Thyroid gland (tissue), 4 donors: ENCODE measurements around the gene PAEP. TPM values are rescaled to one million over a fixed set of nuclear protein-coding genes. Genes with fewer than 3 reads are reported as not detected.
"Not testable (repeated sequence)": the region's sequence is repeated elsewhere in the genome, so short reads cannot be mapped to it uniquely, and the experiment has no call there.

Experiments used
- DNase-seq, 2 donors: peaks; one replicate each; pipeline ENCODE4 v3.0.0-alpha.2; 2019
- H3K27ac ChIP-seq, 3 donors: fragments of 200-600 bp; sonication (generic); 1 replicate in 2 of 3; 2 replicates in 1 of 3; pipeline ENCODE4 v1.5.1; 2016 to 2019; ENCODE audit warnings: mild to moderate bottlenecking in 1 of 3, moderate library complexity in 1 of 3
- H3K27me3 ChIP-seq: fragments of 200-600 bp; sonication (generic); one replicate; pipeline ENCODE4 v1.5.1; 2019
- H3K36me3 ChIP-seq, 2 donors: fragments of 200-600 bp; sonication (generic); one replicate each; pipeline ENCODE4 v1.5.1; 2016 to 2019
- H3K4me1 ChIP-seq, 2 donors: fragments of 200-600 bp; sonication (generic); one replicate each; pipeline ENCODE4 v1.5.1; 2017 to 2019
- H3K4me3 ChIP-seq, 3 donors: fragments of 200-600 bp; sonication (generic); replicated peaks in 1 of 3; 1 replicate in 2 of 3; 2 replicates in 1 of 3; pipeline ENCODE4 v1.5.1; 2016; ENCODE audit warnings: mild to moderate bottlenecking in 1 of 3
- H3K9me3 ChIP-seq: fragments of 200-600 bp; sonication (generic); one replicate; pipeline ENCODE4 v1.5.1; 2017
- POLR2A ChIP-seq, 2 donors: fragments of 450-650 bp; IDR thresholded peaks; one replicate each; pipeline ENCODE4 v1.6.1; 2017; ENCODE audit warnings: antibody characterized with exemption in 2 of 2, mild to moderate bottlenecking in 2 of 2, moderate library complexity in 1 of 2
- WGBS, 2 donors: methylation state at CpG; one replicate each; pipeline ENCODE4 v1.1.5; 2017; 5-methylcytosine and 5-hydroxymethylcytosine counted together
- intact Hi-C: fragments of 100-400 bp; cut with DNase I; formaldehyde crosslinking; loops from one replicate; pipeline ENCODE4 v1.15.1; 2023
- total RNA-seq, 4 donors: library from RNA; depleted of rRNA; stranded (reverse); fragments of >200 nt; gene quantifications; one replicate each; pipeline ENCODE4 v1.2.3, GENCODE V29; 2016
- TF ChIP-seq, protein P1 (sequence below), 6 experiments: fragments of 200-600 bp in 3 of 6; fragments of 450-650 bp in 3 of 6; sonication (generic) in 3 of 6; IDR thresholded peaks; one replicate each; pipeline ENCODE4 v1.5.1; 2016 to 2019; ENCODE audit warnings: antibody characterized with exemption in 6 of 6, mild to moderate bottlenecking in 2 of 6, inconsistent platforms in 1 of 6, moderate library complexity in 1 of 6

PAEP gene
- total RNA-seq, 4 donors from 2014 or later = not detected

DNA sequence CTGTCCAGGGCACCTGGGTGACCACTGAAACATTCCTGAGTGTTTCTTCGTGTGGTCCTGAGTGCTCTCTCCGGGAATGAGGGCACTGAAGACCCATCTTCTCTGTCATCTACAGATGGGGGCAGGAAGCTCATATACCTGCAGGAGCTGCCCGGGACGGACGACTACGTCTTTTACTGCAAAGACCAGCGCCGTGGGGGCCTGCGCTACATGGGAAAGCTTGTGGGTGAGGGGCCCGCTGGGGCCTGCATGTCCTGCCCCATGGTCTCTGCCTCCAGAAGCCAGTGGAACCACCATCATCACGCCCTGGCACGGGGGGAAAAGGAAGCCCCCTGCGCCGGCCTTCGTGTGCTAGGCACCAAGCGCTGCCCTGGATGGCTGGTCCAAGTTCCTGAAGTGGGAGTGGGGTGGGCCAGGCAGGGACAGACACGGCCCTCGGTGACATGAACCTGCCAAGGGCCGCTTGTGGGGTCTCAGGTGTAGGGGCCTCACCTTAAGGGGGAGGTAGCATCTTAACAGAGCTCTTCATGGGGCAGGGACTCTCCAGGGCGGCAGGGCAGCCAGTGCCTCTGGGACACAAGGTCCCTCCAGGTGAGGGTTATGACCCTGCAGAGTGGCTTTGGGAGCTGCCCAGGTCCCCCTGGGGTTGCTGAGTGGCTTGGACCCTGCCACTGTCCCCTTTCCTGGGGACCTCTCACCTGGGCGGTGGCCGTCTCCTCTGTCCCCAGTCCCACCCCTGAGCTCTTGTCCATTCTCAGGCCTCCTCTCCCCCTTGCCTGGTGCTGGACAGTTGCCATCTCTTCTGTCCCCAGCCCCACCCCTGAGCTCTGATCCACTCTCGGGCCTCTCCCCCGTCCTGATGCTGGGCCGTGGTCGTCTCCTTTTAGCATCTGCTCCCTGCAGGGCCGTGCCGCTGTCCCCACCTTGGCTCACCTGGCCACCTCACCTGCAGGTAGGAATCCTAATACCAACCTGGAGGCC, 13.5 kb upstream of the PAEP start:
- 78 to 79% methylated on average over 23 to 27 of the region's 28 CpGs for whole genome bisulfite sequencing, 2 donors
- H3K4me1 ChIP-seq = no peaks in the 10 kb centered on the region
- intact Hi-C loops = no loop called here

DNA sequence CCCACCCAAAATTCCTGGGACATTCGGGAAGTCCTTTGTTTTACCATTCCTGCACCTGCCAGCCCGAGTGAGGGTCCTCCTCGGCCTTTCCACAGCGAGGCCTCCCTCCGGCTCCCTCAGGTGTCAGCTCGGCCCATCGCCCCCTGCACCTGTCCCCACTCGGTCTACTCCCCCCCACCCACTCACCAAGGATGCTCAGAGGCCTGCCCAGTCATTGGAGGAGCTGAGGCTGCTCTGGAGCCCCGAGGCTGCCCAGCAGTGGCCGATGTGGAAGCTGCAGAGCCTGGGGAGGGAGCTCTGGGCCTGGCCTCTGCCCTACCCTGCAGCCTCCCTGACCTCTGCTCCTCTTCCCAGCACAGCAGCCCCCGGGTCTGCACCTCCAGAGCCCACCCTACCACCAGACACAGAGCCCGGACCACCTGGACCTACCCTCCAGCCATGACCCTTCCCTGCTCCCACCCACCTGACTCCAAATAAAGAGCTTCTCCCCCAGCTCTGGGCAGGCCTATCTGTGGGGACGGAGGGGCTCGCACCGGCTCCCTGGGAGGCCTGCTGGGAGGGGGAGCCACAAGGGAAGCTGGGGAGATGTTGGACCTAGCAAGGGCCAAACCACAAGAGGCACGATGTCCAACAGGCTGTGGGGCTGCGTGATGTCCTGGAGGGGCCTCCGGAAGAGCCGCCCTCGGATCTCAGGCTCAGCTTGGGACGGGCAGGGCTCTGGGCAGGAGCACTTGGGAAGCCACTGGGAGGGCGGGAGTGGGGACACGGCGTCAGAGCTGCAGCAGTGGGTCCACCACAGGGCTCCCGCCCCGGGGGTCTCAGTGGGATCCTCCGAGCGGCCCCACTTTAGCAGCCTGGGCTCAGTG, 11.8 kb upstream of the PAEP start:
- H3K4me3 ChIP-seq, H3K27me3 ChIP-seq, H3K4me1 ChIP-seq, H3K9me3 ChIP-seq, H3K27ac ChIP-seq, H3K36me3 ChIP-seq, DNase-seq, intact Hi-C loops: not testable (repeated sequence)
- 77 to 80% methylated on average over 21 to 23 of the region's 28 CpGs for WGBS, 2 donors

More for the DNA sequence above, 13.5 kb upstream of the PAEP start:
- Histone ChIP-seq H3K36me3 (no peaks in the 10 kb centered on the region), H3K27me3 (no peaks in the 10 kb centered on the region), H3K4me3 (no peak overlapping the region), H3K9me3 (no peaks in the 10 kb centered on the region), H3K27ac (no peak overlapping the region)
- no peak for DNase-seq
- TF ChIP-seq, protein P1, sequence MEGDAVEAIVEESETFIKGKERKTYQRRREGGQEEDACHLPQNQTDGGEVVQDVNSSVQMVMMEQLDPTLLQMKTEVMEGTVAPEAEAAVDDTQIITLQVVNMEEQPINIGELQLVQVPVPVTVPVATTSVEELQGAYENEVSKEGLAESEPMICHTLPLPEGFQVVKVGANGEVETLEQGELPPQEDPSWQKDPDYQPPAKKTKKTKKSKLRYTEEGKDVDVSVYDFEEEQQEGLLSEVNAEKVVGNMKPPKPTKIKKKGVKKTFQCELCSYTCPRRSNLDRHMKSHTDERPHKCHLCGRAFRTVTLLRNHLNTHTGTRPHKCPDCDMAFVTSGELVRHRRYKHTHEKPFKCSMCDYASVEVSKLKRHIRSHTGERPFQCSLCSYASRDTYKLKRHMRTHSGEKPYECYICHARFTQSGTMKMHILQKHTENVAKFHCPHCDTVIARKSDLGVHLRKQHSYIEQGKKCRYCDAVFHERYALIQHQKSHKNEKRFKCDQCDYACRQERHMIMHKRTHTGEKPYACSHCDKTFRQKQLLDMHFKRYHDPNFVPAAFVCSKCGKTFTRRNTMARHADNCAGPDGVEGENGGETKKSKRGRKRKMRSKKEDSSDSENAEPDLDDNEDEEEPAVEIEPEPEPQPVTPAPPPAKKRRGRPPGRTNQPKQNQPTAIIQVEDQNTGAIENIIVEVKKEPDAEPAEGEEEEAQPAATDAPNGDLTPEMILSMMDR (IDR thresholded peaks at IDR 0.05) = no peak
- no peak for TF ChIP-seq POLR2A (IDR thresholded peaks at IDR 0.05)

DNA sequence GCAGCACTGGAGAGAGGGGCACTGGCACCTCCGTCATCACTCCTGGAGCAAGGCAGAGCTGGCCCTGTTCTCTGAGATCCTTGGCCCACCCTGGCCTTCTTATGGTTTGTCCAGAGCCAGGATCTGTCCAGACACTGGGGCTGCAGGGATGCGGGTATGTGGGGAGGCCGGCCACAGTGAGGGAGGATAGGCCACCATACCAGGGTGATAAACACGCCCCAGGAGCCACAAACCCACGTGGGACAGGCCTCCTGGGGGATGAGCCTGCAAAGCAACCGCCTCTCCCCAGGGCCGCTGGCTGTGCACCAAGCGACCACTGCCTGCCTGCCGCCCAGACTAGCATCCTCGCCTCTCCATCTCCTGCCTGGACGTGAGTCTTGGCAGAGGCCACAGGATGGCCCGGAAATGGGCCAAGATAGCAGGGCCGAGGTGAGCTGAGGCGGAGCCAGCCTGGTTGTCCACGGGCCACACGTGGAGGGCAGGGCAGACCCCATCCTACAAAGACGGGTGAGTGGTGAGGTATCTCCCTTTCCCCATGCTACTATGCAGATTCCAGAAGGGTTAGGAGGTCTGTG, 11.1 kb upstream of the PAEP start:
- 79 to 82% methylated on average over 6 to 16 of the region's 17 CpGs for WGBS, 2 donors
- Histone ChIP-seq H3K27me3 (no peaks in the 10 kb centered on the region), H3K9me3 (no peaks in the 10 kb centered on the region), H3K4me3 (no peak overlapping the region), H3K27ac (no peak overlapping the region), H3K36me3 (no peaks in the 10 kb centered on the region), H3K4me1 (no peaks in the 10 kb centered on the region)
- no peak for DNase-seq
- no peak for TF ChIP-seq POLR2A (IDR thresholded peaks at IDR 0.05)
- intact Hi-C loops = no loop called here

DNA sequence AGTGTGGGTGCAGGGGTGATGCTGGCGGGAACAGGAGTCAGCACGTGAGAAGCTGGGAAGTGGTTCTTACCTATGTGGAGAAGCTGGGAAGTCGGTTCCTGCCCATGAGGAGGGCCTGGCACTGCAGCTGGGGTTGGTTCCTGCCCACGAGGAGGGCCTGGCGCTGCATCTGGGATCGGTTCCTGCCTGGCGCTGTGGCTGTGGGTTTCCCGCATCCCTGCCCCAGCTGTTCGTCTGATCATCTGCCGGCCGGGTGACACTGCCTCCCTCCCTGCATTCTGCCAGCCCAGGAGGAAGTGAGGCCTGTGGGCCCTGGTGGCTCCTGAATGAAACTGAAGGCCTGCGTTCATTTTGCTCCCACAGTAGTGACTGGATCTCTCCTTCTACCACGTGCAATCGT, 10.5 kb upstream of the PAEP start:
- H3K9me3 ChIP-seq = no peaks in the 10 kb centered on the region
- intact Hi-C loops = no loop called here

DNA sequence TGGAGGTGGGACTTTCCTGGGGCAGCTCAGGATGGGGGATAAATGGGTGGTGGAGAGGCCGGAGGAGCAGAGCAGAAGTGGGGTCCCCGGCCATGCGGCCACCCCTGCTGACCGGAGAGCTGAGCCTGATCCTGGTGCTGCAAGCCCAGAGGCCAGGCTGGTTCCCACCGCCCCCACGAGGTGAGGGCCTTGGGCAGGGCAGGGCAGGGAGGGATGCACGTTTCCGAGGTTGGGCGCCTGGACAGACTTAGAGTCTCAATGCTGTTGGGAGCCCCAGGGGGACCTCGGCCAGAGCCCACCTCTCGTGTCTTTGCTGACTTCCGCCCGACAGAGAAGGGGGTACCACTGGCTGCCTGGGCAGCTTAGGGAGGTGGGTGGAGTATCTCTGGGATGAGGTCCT, 10.1 kb upstream of the PAEP start:
- no peak for DNase-seq
- 91% methylated on average over 7 to 13 of the region's 13 CpGs for WGBS, 2 donors

More for the DNA sequence above, 10.5 kb upstream of the PAEP start:
- no peak for TF ChIP-seq POLR2A (IDR thresholded peaks at IDR 0.05)
- TF ChIP-seq, protein P1 (IDR thresholded peaks at IDR 0.05) = no peak
- 69 to 73% methylated on average over 9 to 14 of the region's 14 CpGs for WGBS, 2 donors
- H3K27me3 ChIP-seq = no peaks in the 10 kb centered on the region
- H3K27ac ChIP-seq = no peak overlapping the region
- no peaks in the 10 kb centered on the region for H3K4me1 ChIP-seq
- H3K36me3 ChIP-seq = no peaks in the 10 kb centered on the region
- no peak for DNase-seq
- no peak overlapping the region for H3K4me3 ChIP-seq

More for the DNA sequence above, 10.1 kb upstream of the PAEP start:
- H3K36me3 ChIP-seq = no peaks in the 10 kb centered on the region
- intact Hi-C loops = no loop called here
- H3K27ac ChIP-seq = no peak overlapping the region
- H3K9me3 ChIP-seq = no peaks in the 10 kb centered on the region
- TF ChIP-seq, protein P1 (IDR thresholded peaks at IDR 0.05) = no peak
- no peak for TF ChIP-seq POLR2A (IDR thresholded peaks at IDR 0.05)
- H3K27me3 ChIP-seq = no peaks in the 10 kb centered on the region
- H3K4me1 ChIP-seq = no peaks in the 10 kb centered on the region
- H3K4me3 ChIP-seq = no peak overlapping the region
